22Rv1 (cell line): ENCODE results near the gene ANKRD17.
"Not testable (repeated sequence)": the region's sequence is repeated elsewhere in the genome, so short reads cannot be mapped to it uniquely, and the experiment has no call there.

Experiments used
- H3K27ac ChIP-seq: fragments of 450-650 bp; 2 replicates; pipeline ENCODE4 v1.5.1; 2017
- ZFX ChIP-seq: fragments of 450-650 bp; IDR thresholded peaks from 2 replicates; pipeline ENCODE4 v1.6.1; 2017; ENCODE audit warnings: antibody characterized with exemption, borderline replicate concordance
- TF ChIP-seq, protein P1 (sequence below): fragments of 450-650 bp; IDR thresholded peaks from 2 replicates; pipeline ENCODE4 v1.5.1; 2017; ENCODE audit warnings: mild to moderate bottlenecking

ANKRD17 gene

DNA sequence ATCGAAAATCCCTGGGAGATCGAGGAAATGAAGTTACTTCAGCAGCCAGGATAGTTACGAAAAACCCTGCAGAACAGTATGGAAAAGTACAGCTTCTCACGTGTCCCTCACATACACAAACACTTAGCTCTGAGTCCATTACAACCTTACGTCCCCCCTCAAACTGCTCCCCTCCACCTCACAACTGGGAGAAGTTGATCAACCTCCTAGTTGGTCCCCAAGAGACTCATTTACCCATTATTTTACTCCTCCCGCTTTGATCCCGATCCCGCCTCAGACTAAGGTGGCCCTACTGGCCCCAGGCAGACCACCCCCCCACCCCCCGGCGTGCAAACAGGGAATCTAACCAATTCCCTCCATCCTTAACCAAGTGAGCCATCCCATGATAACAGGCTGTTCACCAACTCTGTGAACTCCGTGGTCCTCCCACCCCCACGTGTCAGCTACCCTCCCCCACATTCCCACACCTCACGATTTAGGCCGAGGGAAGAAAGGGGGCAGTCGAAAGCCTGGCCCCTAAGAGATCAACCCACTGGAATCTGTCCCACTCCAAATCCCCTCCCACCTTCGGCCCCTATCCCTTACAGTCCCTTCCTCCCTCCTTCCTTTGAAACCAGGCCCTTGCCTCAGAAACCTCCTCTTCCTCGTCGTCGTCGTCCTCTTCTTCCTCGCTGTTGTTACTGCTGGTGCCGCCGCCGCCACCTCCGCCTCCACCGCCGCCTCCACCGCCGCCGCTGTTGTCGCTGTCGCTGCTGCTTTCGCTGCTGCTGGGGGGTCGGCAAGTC lies 755 bp downstream of the ANKRD17 start:
- TF ChIP-seq, protein P1, sequence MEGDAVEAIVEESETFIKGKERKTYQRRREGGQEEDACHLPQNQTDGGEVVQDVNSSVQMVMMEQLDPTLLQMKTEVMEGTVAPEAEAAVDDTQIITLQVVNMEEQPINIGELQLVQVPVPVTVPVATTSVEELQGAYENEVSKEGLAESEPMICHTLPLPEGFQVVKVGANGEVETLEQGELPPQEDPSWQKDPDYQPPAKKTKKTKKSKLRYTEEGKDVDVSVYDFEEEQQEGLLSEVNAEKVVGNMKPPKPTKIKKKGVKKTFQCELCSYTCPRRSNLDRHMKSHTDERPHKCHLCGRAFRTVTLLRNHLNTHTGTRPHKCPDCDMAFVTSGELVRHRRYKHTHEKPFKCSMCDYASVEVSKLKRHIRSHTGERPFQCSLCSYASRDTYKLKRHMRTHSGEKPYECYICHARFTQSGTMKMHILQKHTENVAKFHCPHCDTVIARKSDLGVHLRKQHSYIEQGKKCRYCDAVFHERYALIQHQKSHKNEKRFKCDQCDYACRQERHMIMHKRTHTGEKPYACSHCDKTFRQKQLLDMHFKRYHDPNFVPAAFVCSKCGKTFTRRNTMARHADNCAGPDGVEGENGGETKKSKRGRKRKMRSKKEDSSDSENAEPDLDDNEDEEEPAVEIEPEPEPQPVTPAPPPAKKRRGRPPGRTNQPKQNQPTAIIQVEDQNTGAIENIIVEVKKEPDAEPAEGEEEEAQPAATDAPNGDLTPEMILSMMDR: no peak
- no peak for TF ChIP-seq ZFX
- peak overlapping the region; percentile 99 for H3K27ac ChIP-seq

DNA sequence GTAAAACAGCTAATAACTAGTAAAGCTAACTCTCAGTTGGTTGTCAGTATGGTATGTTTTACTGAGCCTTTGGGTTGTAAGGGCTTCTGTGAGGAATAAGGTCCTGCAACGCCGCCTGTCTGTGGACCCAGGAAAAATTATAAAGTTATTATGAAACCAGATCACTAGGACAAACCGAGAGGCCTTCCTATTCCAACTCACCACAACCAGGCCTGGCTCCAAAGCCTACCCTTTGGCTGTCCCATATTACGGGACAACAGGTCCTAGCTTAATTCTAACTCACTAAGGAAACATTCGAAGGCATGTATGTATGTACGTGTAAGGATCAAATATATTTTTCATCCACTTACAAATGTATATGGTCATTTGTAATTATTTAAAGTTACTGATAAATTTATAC lies 1.4 kb downstream of the ANKRD17 start:
- peak overlapping the region; percentile 99 for H3K27ac ChIP-seq
- TF ChIP-seq, protein P1: peak; percentile 77
- no peak for TF ChIP-seq ZFX

DNA sequence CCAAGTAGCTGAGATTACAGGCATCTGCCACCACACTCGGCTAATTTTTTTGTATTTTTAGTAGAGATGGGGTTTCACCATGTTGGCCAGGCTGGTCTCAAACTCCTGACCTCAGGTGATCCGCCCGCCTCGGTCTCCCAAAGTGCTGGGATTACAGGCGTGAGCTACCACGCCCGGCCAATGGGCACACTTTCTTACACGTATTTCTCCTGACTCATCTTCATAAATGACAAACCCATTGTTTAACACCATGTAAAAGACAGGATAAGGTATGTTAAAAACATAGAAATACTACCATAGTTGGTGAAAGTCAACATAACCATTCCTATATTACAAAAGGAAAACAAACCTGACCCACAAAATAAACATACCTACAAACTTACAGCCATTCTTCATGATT lies 2.8 kb downstream of the ANKRD17 start:
- H3K27ac ChIP-seq: not testable (repeated sequence)

DNA sequence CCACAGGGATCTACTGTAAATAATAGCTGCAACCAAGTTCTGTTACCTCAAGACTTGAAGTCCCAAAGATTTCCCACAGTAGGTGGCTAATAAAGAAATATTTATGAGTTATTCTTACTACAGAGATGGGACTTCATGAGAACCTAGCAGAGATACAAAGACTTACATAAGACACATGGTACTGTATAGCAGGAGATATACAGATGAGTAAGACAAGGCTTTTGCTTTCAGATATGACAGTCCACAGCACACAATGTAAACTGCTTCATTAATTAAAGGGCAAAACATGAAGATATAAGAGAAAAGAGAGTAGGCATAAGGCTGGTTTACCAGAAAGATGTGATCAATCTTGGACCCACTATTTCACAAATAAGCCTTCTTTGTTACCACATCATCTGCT lies 6.6 kb downstream of the ANKRD17 start:
- no peak overlapping the region for H3K27ac ChIP-seq
- TF ChIP-seq, protein P1: no peak
- no peak for TF ChIP-seq ZFX

DNA sequence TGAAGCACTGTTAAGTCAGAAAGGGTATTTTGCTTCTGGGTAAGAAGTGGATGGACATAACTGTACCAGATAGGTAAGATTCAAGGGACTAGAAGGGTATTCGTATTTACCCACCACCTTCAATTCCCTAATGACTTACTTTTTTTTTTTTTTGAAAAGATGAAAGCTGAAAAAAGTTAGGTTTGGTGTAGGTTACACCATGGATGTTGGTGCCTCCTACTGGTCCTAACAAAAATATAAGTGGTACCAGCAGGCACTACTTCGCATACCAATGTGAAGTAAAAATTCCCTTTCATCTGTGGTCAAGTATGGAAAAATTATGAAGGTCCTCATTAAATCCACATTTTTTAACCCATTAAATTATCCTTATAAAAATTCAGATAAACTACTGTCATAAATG lies 7.2 kb downstream of the ANKRD17 start:
- H3K27ac ChIP-seq: no peak overlapping the region
- TF ChIP-seq ZFX: no peak
- TF ChIP-seq, protein P1: no peak

DNA sequence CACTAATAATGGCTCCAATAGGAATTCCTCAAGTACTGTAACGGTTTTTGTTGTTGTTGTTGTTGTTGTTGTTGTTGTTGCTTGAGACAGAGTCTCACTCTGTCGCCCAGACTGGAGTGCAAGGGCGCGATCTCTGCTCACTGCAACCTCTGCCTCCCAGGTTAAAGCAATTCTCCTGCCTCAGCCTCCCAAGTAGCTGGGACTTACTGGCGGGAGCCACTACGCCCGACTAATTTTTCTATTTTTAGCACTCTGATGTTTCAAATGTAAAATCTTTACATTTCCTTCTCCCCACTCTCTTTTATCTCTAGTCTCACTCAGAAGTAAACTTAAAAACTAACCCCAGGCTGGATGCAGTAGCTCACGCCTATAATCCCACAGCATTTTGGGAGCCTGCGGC lies 8.0 kb downstream of the ANKRD17 start:
- TF ChIP-seq, protein P1: no peak
- TF ChIP-seq ZFX: no peak
- H3K27ac ChIP-seq: no peak overlapping the region

DNA sequence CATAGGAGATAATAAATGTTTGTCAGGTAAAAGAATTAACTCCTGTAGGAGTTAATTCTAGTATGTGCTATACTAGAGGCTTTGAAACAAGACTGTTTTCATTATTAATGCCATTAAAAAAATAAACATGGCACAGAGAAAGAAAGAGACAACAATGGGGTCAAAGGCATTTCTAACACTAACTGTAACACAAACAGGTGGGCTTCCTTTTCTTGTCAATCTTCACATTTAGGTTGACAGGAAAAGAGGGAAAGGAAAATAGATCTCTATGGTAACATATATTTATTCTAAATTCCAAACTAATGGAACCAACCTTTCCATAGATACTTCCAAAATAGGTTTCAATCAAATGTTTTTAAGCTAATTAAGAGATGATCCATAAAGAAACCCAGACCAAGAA lies 9.8 kb downstream of the ANKRD17 start:
- H3K27ac ChIP-seq: no peak overlapping the region
- TF ChIP-seq ZFX: no peak
- TF ChIP-seq, protein P1: no peak

DNA sequence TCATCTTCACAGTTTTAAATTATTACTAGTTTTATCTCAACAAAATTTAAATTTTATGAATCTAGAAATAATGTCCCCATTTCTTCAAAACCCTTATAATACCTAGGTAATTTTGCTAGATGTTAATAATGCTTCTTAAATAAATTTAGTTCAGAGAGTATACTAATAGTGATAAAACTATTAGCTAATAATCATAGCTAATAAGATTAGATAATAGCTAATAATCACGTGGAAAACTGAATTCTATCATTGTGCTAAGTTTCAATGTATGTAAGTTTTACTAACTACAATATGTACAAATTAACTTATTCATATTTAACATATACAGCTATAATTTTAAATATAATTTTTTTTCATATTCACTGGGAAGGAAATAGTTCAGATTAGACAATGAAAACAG lies 10.2 kb downstream of the ANKRD17 start:
- no peak overlapping the region for H3K27ac ChIP-seq
- TF ChIP-seq, protein P1: no peak
- no peak for TF ChIP-seq ZFX
